Sigmoid colon (tissue), 7 donors: Measurements from ENCODE around the gene CDH23. TPM values are rescaled to one million over a fixed set of nuclear protein-coding genes. Genes with fewer than 3 reads are reported as not detected.

Experiments used
- DNase-seq: peaks from one replicate; pipeline ENCODE4 v3.0.0-alpha.2; 2019
- H3K27ac ChIP-seq, 4 donors: fragments of 200-600 bp; sonication (generic); one replicate each; pipeline ENCODE4 v1.5.1; 2016 to 2019; ENCODE audit warnings: mild to moderate bottlenecking in 1 of 4
- H3K27me3 ChIP-seq, 3 donors: fragments of 200-600 bp; sonication (generic); one replicate each; pipeline ENCODE4 v1.5.1; 2019; ENCODE audit warnings: mild to moderate bottlenecking in 1 of 3
- H3K36me3 ChIP-seq, 4 donors: fragments of 200-600 bp; sonication (generic); one replicate each; pipeline ENCODE4 v1.5.1; 2016 to 2019
- H3K4me1 ChIP-seq, 4 donors: fragments of 200-600 bp; sonication (generic); one replicate each; pipeline ENCODE4 v1.5.1; 2017 to 2019
- H3K4me3 ChIP-seq, 4 donors: fragments of 200-600 bp; sonication (generic); one replicate each; pipeline ENCODE4 v1.5.1; 2017 to 2019; ENCODE audit warnings: mild to moderate bottlenecking in 2 of 4, moderate library complexity in 1 of 4
- H3K9me3 ChIP-seq, 4 donors: fragments of 200-600 bp in 3 of 4; sonication (generic) in 3 of 4; one replicate each; pipeline versions ENCODE4 v1.5.1 to v1.6.1; 2013 to 2019
- EP300 ChIP-seq, 4 donors: sonication (generic); formaldehyde crosslinking; IDR thresholded peaks; one replicate each; pipeline ENCODE4 v1.6.1; 2017; ENCODE audit warnings: antibody characterized with exemption in 4 of 4
- POLR2A ChIP-seq, 2 donors: fragments of 450-650 bp; IDR thresholded peaks; one replicate each; pipeline ENCODE4 v1.6.1; 2016; ENCODE audit warnings: antibody characterized with exemption in 2 of 2, mild to moderate bottlenecking in 2 of 2, moderate library complexity in 2 of 2
- POLR2AphosphoS5 ChIP-seq, 4 donors: sonication (generic); formaldehyde crosslinking; IDR thresholded peaks; one replicate each; pipeline ENCODE4 v1.6.1; 2017; ENCODE audit warnings: antibody characterized with exemption in 4 of 4
- WGBS, 2 donors: extraction: QIAGEN DNeasy Blood & Tissue Kit; methylation state at CpG; one replicate each; pipeline ENCODE4 v1.1.7; 2013; 5-methylcytosine and 5-hydroxymethylcytosine counted together
- intact Hi-C: fragments of 100-400 bp; cut with DNase I; formaldehyde crosslinking; loops from one replicate; pipeline ENCODE4 v1.15.1; 2023
- polyA plus RNA-seq, 3 donors: library from polyadenylated mRNA; stranded (reverse); fragments of 200-250 nt; gene quantifications; one replicate each; pipeline ENCODE4 v1.2.3, GENCODE V29; 2013
- total RNA-seq, 4 donors: library from RNA; depleted of rRNA; stranded (reverse); fragments of >200 nt; gene quantifications; one replicate each; pipeline ENCODE4 v1.1.0, GENCODE V29; 2016
- TF ChIP-seq, protein P1 (sequence below), 4 experiments: fragments of 450-650 bp in 3 of 4; fragments of 200-600 bp in 1 of 4; IDR thresholded peaks; one replicate each; pipeline ENCODE4 v1.5.1; 2016 to 2019; ENCODE audit warnings: antibody characterized with exemption in 4 of 4, mild to moderate bottlenecking in 3 of 4, moderate library complexity in 2 of 4
- donor health status: healthy with polysubstance abuse.
- donor health status: Bipolar disorder and iron deficiency.
- donor health status: healthy.

The CDH23 gene
- total and polyA plus RNA-seq, 7 donors, result 1.5 to 7.2 (median 3.0) TPM

- no peak overlapping the region for H3K27ac ChIP-seq
- DNase-seq, result no peak
- intact Hi-C loops, result no loop called here
- H3K27me3 ChIP-seq, result no peaks in the 10 kb centered on the region
- no peaks in the 10 kb centered on the region for H3K4me1 ChIP-seq
- no peaks in the 10 kb centered on the region for H3K36me3 ChIP-seq
- 93 to 96% methylated on average over 4 of the region's 4 CpGs for WGBS, 2 donors
- TF ChIP-seq POLR2A (IDR thresholded peaks at IDR 0.05) (no peak), EP300 (IDR thresholded peaks at IDR 0.05) (no peak), POLR2AphosphoS5 (IDR thresholded peaks at IDR 0.05) (no peak)
- TF ChIP-seq, protein P1, sequence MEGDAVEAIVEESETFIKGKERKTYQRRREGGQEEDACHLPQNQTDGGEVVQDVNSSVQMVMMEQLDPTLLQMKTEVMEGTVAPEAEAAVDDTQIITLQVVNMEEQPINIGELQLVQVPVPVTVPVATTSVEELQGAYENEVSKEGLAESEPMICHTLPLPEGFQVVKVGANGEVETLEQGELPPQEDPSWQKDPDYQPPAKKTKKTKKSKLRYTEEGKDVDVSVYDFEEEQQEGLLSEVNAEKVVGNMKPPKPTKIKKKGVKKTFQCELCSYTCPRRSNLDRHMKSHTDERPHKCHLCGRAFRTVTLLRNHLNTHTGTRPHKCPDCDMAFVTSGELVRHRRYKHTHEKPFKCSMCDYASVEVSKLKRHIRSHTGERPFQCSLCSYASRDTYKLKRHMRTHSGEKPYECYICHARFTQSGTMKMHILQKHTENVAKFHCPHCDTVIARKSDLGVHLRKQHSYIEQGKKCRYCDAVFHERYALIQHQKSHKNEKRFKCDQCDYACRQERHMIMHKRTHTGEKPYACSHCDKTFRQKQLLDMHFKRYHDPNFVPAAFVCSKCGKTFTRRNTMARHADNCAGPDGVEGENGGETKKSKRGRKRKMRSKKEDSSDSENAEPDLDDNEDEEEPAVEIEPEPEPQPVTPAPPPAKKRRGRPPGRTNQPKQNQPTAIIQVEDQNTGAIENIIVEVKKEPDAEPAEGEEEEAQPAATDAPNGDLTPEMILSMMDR (IDR thresholded peaks at IDR 0.05), result no peak
- H3K4me3 ChIP-seq, result no peak overlapping the region
- no peaks in the 10 kb centered on the region for H3K9me3 ChIP-seq
Observed at GRCh38 chr10:71511206-71511605, 114.5 kb downstream of the CDH23 start.

DNA sequence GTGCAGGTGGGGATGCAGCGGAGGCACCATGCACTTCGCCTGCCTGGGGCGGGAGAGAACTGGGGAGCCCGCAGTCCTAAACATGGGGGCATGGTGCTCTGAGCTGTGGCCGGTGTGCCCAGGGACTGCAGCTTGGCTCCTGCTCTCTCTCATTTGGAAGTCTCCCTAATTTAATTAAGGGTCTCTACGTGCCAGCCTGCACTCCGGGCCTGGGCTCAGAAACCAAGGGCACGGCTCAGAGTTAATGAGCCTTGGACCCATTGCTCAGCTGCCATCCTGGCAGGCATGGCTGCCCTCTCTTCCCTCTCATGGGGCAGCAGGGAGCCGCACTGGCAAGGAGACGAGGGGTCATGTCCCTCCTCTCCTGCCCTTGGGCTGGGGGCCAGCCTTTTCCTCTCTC is 115.6 kb downstream of the CDH23 start:
- DNase-seq, result no peak
- TF ChIP-seq EP300 (IDR thresholded peaks at IDR 0.05) (no peak), POLR2A (IDR thresholded peaks at IDR 0.05) (no peak), POLR2AphosphoS5 (IDR thresholded peaks at IDR 0.05) (no peak)
- TF ChIP-seq, protein P1 (IDR thresholded peaks at IDR 0.05), result no peak
- WGBS, 2 donors, result 93% methylated on average over 10 of the region's 10 CpGs
- H3K4me1 ChIP-seq, result no peaks in the 10 kb centered on the region
- H3K4me3 ChIP-seq, result no peak overlapping the region
- no peak overlapping the region for H3K27ac ChIP-seq
- no peaks in the 10 kb centered on the region for H3K36me3 ChIP-seq
- intact Hi-C loops, result no loop called here
- H3K27me3 ChIP-seq, result no peaks in the 10 kb centered on the region
- H3K9me3 ChIP-seq, result no peaks in the 10 kb centered on the region

DNA sequence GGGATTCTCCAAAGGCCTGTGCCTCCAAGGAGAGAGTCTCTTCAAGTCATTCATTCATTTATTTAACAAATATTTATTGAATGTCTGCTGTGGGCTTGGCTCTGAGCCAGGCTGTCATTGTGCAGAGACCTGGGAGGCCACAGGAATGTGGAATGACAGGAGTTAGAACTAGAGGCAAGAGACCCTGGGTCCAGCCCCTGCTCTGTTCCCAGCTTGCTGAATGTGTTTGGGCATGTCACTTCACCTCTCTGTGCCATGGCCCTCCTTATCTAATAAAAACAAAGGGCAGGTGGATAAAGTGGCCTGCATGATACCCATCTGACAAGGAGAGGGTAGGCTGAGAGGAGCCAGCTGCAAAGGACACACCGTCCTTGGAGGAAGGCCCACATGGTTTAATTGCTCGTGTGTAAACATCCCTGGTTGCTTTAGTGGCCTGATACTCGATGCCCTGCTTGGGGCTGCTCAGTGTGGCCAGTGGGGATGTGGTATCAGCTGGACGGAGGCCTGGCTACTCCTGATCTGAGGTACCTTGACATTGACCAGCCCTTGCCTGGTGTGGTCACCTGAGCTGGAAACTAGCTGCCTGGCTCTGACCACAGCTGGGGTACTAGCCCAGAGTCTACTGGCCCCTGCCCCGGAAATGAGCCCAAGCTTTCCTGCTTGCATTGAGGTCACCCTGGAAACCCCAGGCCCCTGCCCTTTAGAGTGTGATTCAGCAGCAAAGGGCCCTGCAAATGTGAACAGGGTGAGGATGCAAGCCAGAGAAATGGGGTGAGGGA is 116.2 kb downstream of the CDH23 start:
- no peaks in the 10 kb centered on the region for H3K9me3 ChIP-seq
- H3K4me1 ChIP-seq, result no peaks in the 10 kb centered on the region
- H3K27ac ChIP-seq, result no peak overlapping the region
- no peaks in the 10 kb centered on the region for H3K27me3 ChIP-seq
- no peak for TF ChIP-seq POLR2A (IDR thresholded peaks at IDR 0.05)
- TF ChIP-seq, protein P1 (IDR thresholded peaks at IDR 0.05), result no peak
- no peak for TF ChIP-seq POLR2AphosphoS5 (IDR thresholded peaks at IDR 0.05)
- no peak for TF ChIP-seq EP300 (IDR thresholded peaks at IDR 0.05)
- intact Hi-C loops, result no loop called here
- no peaks in the 10 kb centered on the region for H3K36me3 ChIP-seq
- DNase-seq, result no peak
- H3K4me3 ChIP-seq, result no peak overlapping the region
- 54 to 66% methylated on average over 5 of the region's 5 CpGs for WGBS, 2 donors

DNA sequence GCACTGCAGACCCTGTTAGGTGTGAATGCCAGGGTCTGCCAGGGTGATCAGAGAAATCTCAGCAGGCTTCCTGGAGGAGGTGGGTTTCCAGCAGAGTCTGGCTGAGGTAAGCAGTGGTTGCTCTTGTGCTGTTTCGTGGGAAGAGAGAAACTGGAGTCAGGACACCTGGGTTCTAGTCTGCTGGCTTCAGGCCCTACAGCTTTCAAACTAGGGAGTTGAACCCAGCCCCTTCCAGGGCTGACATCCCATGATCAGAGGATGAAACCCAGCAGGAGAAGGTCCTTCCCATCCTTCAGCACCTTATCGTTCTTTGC is 116.8 kb downstream of the CDH23 start:
- intact Hi-C loops, result no loop called here
- WGBS, 2 donors, result 84 to 90% methylated on average over 2 of the region's 2 CpGs
- no peak for TF ChIP-seq EP300 (IDR thresholded peaks at IDR 0.05)
- TF ChIP-seq, protein P1 (IDR thresholded peaks at IDR 0.05), result no peak
- no peak for TF ChIP-seq POLR2AphosphoS5 (IDR thresholded peaks at IDR 0.05)
- no peak for TF ChIP-seq POLR2A (IDR thresholded peaks at IDR 0.05)
- Histone ChIP-seq H3K27ac (no peak overlapping the region), H3K4me3 (no peak overlapping the region), H3K36me3 (no peaks in the 10 kb centered on the region), H3K9me3 (no peaks in the 10 kb centered on the region), H3K27me3 (no peaks in the 10 kb centered on the region), H3K4me1 (no peaks in the 10 kb centered on the region)
- no peak for DNase-seq

- intact Hi-C loops, result no loop called here
- no peak overlapping the region for H3K4me3 ChIP-seq
- TF ChIP-seq POLR2AphosphoS5 (IDR thresholded peaks at IDR 0.05), result no peak
- TF ChIP-seq POLR2A (IDR thresholded peaks at IDR 0.05), result no peak
- TF ChIP-seq EP300 (IDR thresholded peaks at IDR 0.05), result no peak
- TF ChIP-seq, protein P1 (IDR thresholded peaks at IDR 0.05), result no peak
- H3K36me3 ChIP-seq, result no peaks in the 10 kb centered on the region
- no peaks in the 10 kb centered on the region for H3K4me1 ChIP-seq
- no peaks in the 10 kb centered on the region for H3K27me3 ChIP-seq
- no peak for DNase-seq
- 86 to 92% methylated on average over 1 of the region's 1 CpG for WGBS, 2 donors
- no peaks in the 10 kb centered on the region for H3K9me3 ChIP-seq
- no peak overlapping the region for H3K27ac ChIP-seq
Observed at GRCh38 chr10:71513936-71514335, 117.2 kb downstream of the CDH23 start.
